GM04503 (cell line): ENCODE results near the gene PKD2.
"Not testable (repeated sequence)": the region's sequence is repeated elsewhere in the genome, so short reads cannot be mapped to it uniquely, and the experiment has no call there.

Experiments used
- DNase-seq: peaks from one replicate; pipeline ENCODE4 v3.0.0-alpha.2; 2012; ENCODE audit warnings: low read depth

The PKD2 gene

GRCh38 chr4:88070031-88070430 is 62.6 kb downstream of the PKD2 start:
- no peak for DNase-seq

- DNase-seq = no peak
Measured at GRCh38 chr4:88075336-88075735, 67.9 kb downstream of the PKD2 start.

- DNase-seq = peak; percentile 16
Measured at GRCh38 chr4:88077911-88078524, 70.6 kb downstream of the PKD2 start.

GRCh38 chr4:88078579-88078978 is 71.1 kb downstream of the PKD2 start:
- no peak for DNase-seq

GRCh38 chr4:88080626-88081025 is 73.2 kb downstream of the PKD2 start:
- no peak for DNase-seq

GRCh38 chr4:88087004-88087403 is 79.6 kb downstream of the PKD2 start:
- no peak for DNase-seq

GRCh38 chr4:88090898-88091297 is 83.5 kb downstream of the PKD2 start:
- no peak for DNase-seq

- no peak for DNase-seq
Measured at GRCh38 chr4:88091378-88091777, 83.9 kb downstream of the PKD2 start.

GRCh38 chr4:88093874-88094273 is 86.4 kb downstream of the PKD2 start:
- DNase-seq = no peak

- DNase-seq = no peak
Measured at GRCh38 chr4:88097301-88097700, 89.9 kb downstream of the PKD2 start.

GRCh38 chr4:88097781-88098180 is 90.3 kb downstream of the PKD2 start:
- DNase-seq = no peak

- no peak for DNase-seq
Measured at GRCh38 chr4:88098993-88099752, 91.7 kb downstream of the PKD2 start.

- no peak for DNase-seq
Measured at GRCh38 chr4:88101165-88101564, 93.7 kb downstream of the PKD2 start.

GRCh38 chr4:88102026-88102425 is 94.6 kb downstream of the PKD2 start:
- DNase-seq = no peak

- peak; percentile 25 for DNase-seq
Measured at GRCh38 chr4:88104902-88105610, 97.6 kb downstream of the PKD2 start.

GRCh38 chr4:88106205-88106604 is 98.8 kb downstream of the PKD2 start:
- DNase-seq = no peak

GRCh38 chr4:88107406-88108107 is 100.1 kb downstream of the PKD2 start:
- no peak for DNase-seq

GRCh38 chr4:88108108-88108465 is 100.7 kb downstream of the PKD2 start:
- not testable (repeated sequence) for DNase-seq

- DNase-seq = no peak
Measured at GRCh38 chr4:88108747-88109122, 101.3 kb downstream of the PKD2 start.

GRCh38 chr4:88109123-88109881 is 101.9 kb downstream of the PKD2 start:
- no peak for DNase-seq

GRCh38 chr4:88110826-88111225 is 103.4 kb downstream of the PKD2 start:
- no peak for DNase-seq

GRCh38 chr4:88112856-88113255 is 105.4 kb downstream of the PKD2 start:
- no peak for DNase-seq
